Measurements from ENCODE around the gene MPL.

Gene MPL

DNA sequence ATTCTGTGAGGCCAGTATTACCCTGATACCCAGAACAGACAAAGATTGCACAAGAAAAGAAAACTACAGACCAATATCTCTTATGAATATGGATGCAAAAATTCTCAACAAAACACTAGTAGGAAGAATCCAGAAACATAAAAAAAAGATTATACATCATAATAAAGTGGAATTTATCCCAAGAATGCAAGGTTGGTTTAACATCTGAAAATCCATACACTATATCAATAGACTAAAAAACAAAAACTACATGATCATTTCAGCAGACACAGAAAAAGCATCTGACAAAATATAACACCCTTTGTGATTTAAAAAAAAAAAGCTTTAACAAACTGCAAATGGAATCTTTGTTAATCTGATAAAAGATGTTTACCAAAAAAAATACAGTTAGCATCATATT is 12.2 kb upstream of the MPL start:
- no peak for DNase-seq (ENCODE audit: low spot score)

GRCh38 chr1:43327549-43328292 is 9.9 kb upstream of the MPL start:
- DNase-seq (ENCODE audit: low spot score): no peak

DNA sequence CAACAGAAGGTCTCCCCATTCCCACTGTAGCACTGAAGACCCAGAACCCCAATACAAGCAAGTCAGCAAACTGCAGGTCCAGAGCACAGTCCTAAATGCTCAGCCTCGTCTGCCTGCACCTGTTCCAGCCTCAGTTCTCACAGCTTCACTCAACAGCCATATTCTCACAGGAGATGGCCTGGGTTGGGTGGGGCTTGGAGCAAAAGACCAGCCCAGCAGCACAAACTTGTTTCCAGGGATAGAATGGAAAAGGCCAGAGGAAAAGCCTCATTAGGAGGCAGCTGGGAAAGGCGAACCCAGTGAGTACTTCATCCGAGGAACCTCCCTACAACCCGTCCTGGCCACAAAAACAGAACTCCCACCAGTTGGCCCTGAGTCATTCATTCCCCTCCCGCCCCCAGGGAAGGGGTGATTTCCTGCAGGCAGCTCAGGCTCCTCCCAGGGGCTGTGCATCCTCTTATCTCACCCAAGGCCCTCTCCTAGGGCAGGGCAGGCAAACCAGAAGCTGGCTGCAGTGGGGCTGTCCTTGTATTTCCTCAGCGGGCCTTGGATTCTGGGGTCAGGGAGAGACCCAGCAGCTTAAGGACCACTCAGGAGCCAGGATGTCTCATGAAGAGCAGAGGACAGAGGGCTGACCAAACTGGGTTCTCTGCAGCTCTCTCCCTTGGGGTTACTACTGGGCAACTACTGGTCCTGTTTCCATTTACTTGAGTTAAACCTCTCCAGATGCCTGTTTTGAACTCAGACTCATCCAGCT is 7.4 kb upstream of the MPL start:
- DNase-seq (ENCODE audit: low spot score): no peak

GRCh38 chr1:43331688-43332087 is 5.9 kb upstream of the MPL start:
- no peak for DNase-seq (ENCODE audit: low spot score)

DNA sequence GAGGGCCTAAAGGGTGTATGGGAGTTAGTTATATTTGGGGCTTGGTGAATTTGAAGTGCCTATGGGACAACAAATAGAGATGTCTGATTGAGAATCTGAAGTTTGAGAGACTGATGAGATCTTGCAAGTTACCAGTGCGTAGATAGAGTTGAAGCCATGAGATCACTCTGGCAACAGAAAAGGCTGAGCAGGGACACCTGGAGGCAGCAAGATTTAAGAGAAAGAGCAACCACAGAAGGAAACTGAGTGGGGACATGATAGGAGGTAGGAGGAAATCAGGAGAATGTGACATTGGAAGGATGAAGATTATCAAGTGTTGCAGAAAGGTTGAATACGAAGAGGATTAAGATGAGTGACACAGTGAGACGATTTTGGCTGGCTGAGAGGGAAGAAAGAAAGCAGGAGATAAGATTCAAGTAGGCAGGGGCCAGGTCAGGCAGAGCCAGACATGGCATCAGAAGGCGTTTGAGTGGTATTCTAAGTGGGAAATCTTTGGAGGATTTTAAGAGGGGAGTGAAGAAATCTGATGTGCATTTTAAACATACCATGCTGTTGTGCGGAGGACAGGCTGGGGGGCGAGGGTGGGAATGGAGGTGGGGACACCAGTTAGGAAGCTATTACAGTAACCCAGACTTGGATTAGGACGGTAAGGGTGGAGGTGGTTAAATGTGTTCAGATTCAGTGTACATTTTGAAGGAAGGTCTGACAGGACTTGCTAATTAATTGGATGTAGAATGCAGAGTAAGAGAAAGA is 3.0 kb upstream of the MPL start:
- no peak for DNase-seq (ENCODE audit: low spot score)

DNA sequence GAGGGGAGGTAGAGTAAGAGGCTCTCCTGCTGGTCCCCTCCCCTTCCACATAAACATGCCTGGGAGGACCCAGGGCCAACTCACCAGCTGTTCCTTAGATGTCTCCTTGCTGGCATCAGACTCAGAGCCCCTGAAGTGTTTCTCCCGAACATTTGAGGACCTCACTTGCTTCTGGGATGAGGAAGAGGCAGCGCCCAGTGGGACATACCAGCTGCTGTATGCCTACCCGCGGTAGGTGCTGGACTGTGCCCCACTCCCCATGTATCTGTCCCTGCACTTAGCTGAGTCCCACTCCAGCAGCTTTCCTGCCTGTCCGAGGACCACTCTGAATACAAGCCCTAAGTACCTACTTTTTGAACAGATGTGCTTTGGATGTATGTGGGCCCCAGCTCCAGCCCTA is 383 bp downstream of the MPL start:
- no peak for DNase-seq (ENCODE audit: low spot score)

- DNase-seq (ENCODE audit: low spot score): no peak
Observed at GRCh38 chr1:43339584-43340232, 2.1 kb downstream of the MPL start.

- peak; percentile 67 for DNase-seq (ENCODE audit: low spot score)
Observed at GRCh38 chr1:43340559-43340958, 2.9 kb downstream of the MPL start.

DNA sequence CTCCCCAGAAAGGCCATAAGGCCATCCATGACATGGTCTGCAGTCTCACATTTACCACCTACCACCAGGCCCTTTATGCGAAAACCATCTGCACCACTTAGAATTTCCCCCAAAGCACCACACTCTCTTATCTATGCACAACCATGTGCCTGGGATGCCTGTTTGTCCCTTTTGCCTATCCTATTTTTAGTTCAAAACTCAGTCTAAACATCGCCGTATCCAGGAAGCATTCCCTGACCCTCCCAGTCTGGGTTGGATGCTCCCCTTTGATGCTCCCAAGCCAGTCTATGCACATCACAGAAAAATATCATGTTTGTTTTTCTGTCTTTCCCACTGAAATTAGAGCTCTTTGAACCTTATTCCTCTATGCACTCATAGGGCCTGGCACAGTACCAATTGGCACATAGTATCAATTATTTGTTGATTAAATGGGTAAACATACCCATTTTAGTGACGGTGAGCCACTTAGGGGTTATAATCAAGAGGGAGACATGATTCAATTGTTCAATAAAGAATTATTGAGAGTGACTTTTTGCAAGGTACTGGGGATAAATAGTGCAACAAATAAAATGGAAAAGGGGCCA is 6.7 kb downstream of the MPL start:
- DNase-seq (ENCODE audit: low spot score): no peak

DNA sequence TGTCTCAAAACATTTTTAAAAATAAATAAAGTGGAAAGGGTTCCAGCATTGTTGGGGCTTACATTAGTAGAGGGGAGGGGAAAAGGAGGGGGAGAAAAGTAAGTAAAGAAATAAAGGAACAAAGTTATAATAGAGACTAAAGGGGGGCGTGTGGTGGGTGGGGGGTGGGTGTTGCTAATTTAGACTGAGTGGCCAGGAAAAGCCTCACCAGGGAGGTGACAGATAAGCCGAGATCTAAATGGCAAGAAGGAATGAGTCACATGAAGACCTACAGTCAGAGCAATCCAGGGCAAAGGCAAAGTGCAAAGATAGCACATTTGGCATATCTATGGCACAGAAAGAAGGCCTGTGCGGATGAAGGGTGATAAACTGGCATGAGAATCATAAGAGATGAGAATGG is 7.5 kb downstream of the MPL start:
- DNase-seq (ENCODE audit: low spot score): no peak

DNA sequence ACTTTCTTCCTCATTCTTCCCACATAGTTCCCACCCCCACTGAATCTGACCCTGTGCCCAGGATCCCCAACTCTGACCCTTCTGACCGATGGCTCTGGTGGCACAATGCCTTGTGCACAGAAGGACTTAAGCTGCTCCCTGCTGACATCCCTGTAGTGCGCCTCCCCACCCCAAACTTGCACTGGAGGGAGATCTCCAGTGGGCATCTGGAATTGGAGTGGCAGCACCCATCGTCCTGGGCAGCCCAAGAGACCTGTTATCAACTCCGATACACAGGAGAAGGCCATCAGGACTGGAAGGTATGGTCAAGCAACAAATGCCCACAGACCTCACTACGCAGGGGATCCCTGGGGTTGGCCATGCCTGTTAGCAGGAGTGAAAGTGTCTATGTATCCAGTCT is 9.0 kb downstream of the MPL start:
- no peak for DNase-seq (ENCODE audit: low spot score)

- no peak for DNase-seq (ENCODE audit: low spot score)
Observed at GRCh38 chr1:43348343-43348808, 10.8 kb downstream of the MPL start.

DNA sequence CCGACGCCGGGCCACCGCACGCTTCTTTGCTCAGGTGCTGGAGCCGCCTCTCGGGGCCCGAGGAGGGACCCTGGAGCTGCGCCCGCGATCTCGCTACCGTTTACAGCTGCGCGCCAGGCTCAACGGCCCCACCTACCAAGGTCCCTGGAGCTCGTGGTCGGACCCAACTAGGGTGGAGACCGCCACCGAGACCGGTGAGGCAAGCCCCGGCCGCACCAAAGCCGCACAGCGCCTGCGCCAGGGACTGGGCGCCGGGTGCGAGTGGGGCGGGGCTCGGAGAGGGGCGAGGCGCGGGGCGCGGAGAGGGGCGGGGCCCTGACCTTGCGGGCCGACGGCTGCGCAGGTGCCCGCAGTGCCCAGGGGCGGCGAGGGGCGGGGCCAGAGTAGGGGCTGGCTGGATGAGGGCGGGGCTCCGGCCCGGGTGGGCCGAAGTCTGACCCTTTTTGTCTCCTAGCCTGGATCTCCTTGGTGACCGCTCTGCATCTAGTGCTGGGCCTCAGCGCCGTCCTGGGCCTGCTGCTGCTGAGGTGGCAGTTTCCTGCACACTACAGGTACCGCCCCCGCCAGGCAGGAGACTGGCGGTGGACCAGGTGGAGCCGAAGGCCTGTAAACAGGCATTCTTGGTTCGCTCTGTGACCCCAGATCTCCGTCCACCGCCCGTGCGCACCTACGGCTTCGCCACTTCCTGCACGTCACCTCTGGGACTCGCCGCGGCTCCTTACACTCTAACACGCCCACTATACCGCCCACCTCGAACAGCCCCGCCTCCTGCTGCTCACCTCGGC is 11.4 kb downstream of the MPL start:
- peak; percentile 94 for DNase-seq (ENCODE audit: low spot score)

DNA sequence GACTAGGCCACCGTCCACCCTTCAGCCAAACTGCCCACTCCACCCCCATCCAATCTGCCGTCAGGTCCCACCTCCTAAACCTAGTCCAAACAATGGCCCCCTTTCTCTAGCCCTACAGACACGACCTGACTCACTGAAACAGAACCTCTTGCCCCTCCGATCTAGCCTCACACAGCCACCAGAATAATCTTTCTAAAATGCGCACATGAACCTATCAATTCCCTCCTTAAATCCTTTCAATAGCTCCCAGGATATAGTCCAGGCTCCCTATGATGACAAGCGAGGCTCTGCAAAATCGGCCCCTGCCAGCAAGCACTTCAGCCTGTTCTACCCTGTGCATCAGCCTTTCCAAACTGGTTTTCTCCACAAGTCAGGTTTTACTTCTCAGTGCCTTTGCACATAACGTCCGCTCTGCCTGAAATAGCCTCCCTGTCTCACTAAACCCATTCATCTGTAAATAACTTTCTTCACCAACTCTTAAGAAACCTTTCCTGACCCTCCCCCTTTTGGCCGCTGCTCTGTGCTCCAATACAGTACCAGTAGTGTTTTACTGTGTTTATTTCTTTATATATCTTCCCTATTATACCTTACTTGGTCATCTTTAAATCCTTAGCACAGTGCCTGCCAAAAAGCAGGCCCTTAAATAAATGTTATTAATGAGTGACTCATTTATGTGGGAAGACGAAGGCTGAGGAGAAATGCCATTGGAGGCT is 12.1 kb downstream of the MPL start:
- DNase-seq (ENCODE audit: low spot score): no peak

- no peak for DNase-seq (ENCODE audit: low spot score)
Observed at GRCh38 chr1:43350976-43351375, 13.4 kb downstream of the MPL start.

DNA sequence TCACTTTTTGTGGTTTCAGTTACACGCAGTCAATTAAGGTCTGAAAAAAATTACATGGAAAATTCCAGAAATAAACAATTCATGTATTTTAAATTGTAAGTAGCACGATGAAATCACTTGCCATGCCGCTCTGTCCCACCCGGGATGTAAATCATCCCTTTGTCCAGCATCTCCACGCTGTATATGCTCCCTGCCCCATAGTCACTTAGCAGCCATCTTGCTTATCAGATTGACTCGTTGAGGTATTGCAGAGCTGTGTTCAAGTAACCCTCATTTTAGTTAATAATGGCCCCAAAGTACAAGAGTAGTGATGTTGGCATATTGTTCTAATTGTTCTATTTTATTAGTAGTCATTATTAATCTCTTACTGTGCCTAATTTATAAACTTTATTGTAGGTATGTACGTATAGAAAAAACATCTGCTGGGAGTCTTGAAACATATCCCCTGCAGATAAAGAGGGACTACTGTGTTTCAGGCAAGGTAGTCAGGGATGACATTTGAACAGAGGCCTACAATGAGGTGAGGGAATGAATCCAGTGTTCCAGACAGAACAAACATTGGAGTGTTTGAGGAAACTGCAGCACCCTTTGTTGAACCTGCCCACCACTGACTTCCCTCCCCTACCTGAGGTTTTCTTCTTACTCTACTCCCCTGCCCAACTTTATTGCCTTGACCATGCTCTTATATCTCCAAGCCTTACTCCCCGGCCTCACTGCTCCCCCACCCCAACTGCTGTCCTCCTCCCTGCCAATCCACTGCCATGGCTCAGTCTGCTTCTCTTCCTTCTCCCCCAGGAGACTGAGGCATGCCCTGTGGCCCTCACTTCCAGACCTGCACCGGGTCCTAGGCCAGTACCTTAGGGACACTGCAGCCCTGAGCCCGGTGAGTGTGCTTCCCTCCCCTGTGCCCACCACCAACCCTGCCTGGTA is 14.1 kb downstream of the MPL start:
- no peak for DNase-seq (ENCODE audit: low spot score)

DNA sequence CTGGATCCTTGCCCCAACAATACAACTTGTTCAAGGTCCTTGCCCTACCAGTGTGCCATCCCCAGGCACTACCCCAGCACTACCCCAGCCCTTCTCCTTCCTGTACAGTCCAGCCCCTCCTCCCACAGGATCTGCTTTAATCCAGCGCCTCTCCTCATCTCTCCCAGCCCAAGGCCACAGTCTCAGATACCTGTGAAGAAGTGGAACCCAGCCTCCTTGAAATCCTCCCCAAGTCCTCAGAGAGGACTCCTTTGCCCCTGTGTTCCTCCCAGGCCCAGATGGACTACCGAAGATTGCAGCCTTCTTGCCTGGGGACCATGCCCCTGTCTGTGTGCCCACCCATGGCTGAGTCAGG is 14.7 kb downstream of the MPL start:
- no peak for DNase-seq (ENCODE audit: low spot score)

DNA sequence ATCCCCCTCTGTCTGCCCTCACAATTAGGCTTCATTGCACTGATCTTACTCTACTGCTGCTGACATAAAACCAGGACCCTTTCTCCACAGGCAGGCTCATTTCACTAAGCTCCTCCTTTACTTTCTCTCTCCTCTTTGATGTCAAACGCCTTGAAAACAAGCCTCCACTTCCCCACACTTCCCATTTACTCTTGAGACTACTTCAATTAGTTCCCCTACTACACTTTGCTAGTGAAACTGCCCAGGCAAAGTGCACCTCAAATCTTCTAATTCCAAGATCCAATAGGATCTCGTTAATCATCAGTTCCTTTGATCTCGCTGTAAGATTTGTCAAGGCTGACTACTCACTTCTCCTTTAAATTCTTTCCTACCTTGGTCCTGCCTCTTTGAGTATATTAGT is 15.3 kb downstream of the MPL start:
- no peak for DNase-seq (ENCODE audit: low spot score)

DNA sequence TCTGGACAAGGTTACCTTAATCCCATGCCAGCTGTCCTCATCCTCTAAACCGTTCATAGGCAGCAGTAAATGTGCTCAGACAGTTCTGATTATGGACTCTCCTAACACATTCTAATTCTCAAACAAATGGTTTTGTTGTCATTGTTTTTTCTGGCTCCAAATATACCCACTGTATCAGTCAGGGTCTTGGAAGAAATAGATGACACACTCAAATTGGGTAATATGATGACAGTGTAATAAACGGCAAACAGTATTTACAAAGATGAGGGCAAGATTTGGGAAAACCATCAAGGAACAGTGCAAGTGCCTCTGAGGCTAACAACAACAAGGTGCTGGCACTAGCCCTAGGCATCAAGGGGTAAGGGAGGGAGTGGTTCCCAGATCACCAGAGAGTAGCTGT is 16.9 kb downstream of the MPL start:
- DNase-seq (ENCODE audit: low spot score): no peak

DNA sequence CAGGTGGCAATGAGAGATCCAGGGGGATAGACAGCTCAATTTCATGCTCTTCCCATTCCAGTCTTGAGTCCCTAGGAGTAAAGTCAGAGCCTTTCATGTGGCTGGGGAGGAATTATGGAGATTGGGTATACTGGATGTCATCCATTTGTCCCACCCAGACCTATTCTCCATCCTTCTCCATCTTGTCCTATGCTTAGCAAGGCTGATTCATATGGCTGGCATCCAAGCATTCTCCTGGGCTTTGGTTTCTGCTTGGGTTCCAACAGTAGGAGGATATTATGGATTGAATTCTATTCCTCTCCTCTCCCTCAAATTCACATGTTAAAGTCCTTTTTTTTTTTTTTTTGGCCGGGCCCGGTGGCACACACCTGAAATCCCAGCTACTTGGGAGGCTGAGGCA is 17.3 kb downstream of the MPL start:
- DNase-seq (ENCODE audit: low spot score): no peak

All from HuH-7 (cell line).